K562 (cell line): ENCODE results near the gene PCK1.

Source experiments
- CCAR2 ChIP-seq: fragments of 200-400 bp; formaldehyde crosslinking; IDR thresholded peaks from 2 replicates; pipeline ENCODE4 v1.6.1; 2017; ENCODE audit warnings: mild to moderate bottlenecking, low read depth, low read length
- CHD1 ChIP-seq: fragments of 200-600 bp; sonication (generic); IDR thresholded peaks from one replicate; pipeline ENCODE4 v1.6.1; 2012; ENCODE audit warnings: mild to moderate bottlenecking, moderate library complexity, low read length, inconsistent platforms
- CTCF ChIP-seq, 3 experiments: IDR thresholded peaks in 2 of 3; conservative IDR thresholded peaks in 1 of 3; 2 replicates each; pipeline ENCODE4 v1.5.1; 2011 to 2012; ENCODE audit warnings: low read length in 3 of 3, mild to moderate bottlenecking in 3 of 3, control low read depth in 2 of 3, improper control_type of control experiment in 1 of 3, inconsistent platforms in 1 of 3, low read depth in 1 of 3, mixed read lengths in 1 of 3, moderate library complexity in 1 of 3; ENCODE audit not compliant: insufficient read depth in 2 of 3
- EGR1 ChIP-seq: fragments of 450-650 bp; conservative IDR thresholded peaks from 2 replicates; pipeline ENCODE4 v1.6.1; 2017; ENCODE audit warnings: mild to moderate bottlenecking
- EZH2 ChIP-seq: IDR thresholded peaks from 2 replicates; pipeline ENCODE4 v1.6.1; 2012; ENCODE audit warnings: low read depth, mild to moderate bottlenecking, inconsistent platforms, low read length, borderline replicate concordance
- NR1H2 ChIP-seq: sonication (generic); formaldehyde crosslinking; IDR thresholded peaks from 2 replicates; pipeline ENCODE4 v1.4.0; 2020; ENCODE audit warnings: mild to moderate bottlenecking, missing genetic modification reagents
- RBM17 ChIP-seq: fragments of 200-400 bp; formaldehyde crosslinking; IDR thresholded peaks from 2 replicates; pipeline ENCODE4 v1.6.1; 2017; ENCODE audit warnings: low read depth, mild to moderate bottlenecking, low read length, borderline replicate concordance
- SMAD3 ChIP-seq: fragments of 450-650 bp; formaldehyde crosslinking; conservative IDR thresholded peaks from 2 replicates; pipeline ENCODE4 v1.4.0; 2020; ENCODE audit warnings: mild to moderate bottlenecking

- TF ChIP-seq EZH2 = no peak
- TF ChIP-seq CHD1 = no peak
- TF ChIP-seq RBM17 = no peak
- TF ChIP-seq CTCF (IDR thresholded peaks at IDR 0.05 in 2 of 3, conservative IDR thresholded peaks at IDR 0.05 in 1 of 3; ENCODE audit: insufficient read depth in 2 of 3, low read depth in 1 of 3, low read length in 3 of 3) = no peak
- no peak for TF ChIP-seq NR1H2 (CRISPR knock-in tag)
- no peak for TF ChIP-seq SMAD3
- TF ChIP-seq EGR1 = no peak
- TF ChIP-seq CCAR2 = no peak
These were observed 55.4 kb downstream of the PCK1 start for GRCh38 chr20:57616143-57616951.
